ENCODE data around the gene CCT7.
A peak's percentile ranks its signal among the peaks of the same experiment; 100 is the strongest.

- TF ChIP-seq CTCF (IDR thresholded peaks at IDR 0.05) (no peak), CREB1 (CRISPR knock-in tag; IDR thresholded peaks at IDR 0.05) (no peak), NFYB (CRISPR knock-in tag; conservative IDR thresholded peaks at IDR 0.05; ENCODE audit: low read depth) (no peak), EMX1 (CRISPR knock-in tag; IDR thresholded peaks at IDR 0.05) (0 out of 2 replicates have a peak, but pooled peaks have one; percentile 61), ZMAT4 (CRISPR knock-in tag; IDR thresholded peaks at IDR 0.05) (no peak), AR (CRISPR knock-in tag; IDR thresholded peaks at IDR 0.05) (no peak), E2F4 (CRISPR knock-in tag; IDR thresholded peaks at IDR 0.05; ENCODE audit: borderline replicate concordance, low read depth) (no peak), PREB (CRISPR knock-in tag; IDR thresholded peaks at IDR 0.05; ENCODE audit: borderline replicate concordance) (no peak)
Measured at GRCh38 chr2:73214120-73215035, 19.7 kb upstream of the CCT7 start, which contains the start of gene SMYD5.

All from WTC11 (cell line).